T-helper 2 cell treated with Interferon-gamma antibody and Interleukin-4, amounts not matched to agents 5 μg/mL and 100 μg/mL, for 36 hours (primary cell): ENCODE measurements around the gene ME3.
A peak's percentile ranks its signal among the peaks of the same experiment; 100 is the strongest.
"Not testable (repeated sequence)": the region's sequence is repeated elsewhere in the genome, so short reads cannot be mapped to it uniquely, and the experiment has no call there.

Experiments used
- DNase-seq: peaks from one replicate; pipeline ENCODE4 v3.0.0; 2021; ENCODE audit warnings: low spot score
- H3K27ac Mint-ChIP-seq: one replicate; pipeline ENCODE4 v1.8.0; 2021; ENCODE audit warnings: mild to moderate bottlenecking, mixed read lengths
- H3K27me3 Mint-ChIP-seq: one replicate; pipeline ENCODE4 v1.8.0; 2021; ENCODE audit warnings: low read depth, mixed read lengths
- H3K36me3 Mint-ChIP-seq: one replicate; pipeline ENCODE4 v1.8.0; 2021; ENCODE audit warnings: low read depth, mixed read lengths
- H3K4me1 Mint-ChIP-seq: one replicate; pipeline ENCODE4 v1.8.0; 2021; ENCODE audit warnings: low read depth, mixed read lengths
- H3K4me3 Mint-ChIP-seq: one replicate; pipeline ENCODE4 v1.8.0; 2022; ENCODE audit warnings: mild to moderate bottlenecking, moderate library complexity, mixed read lengths
- H3K9me3 Mint-ChIP-seq: one replicate; pipeline ENCODE4 v1.8.0; 2021; ENCODE audit warnings: mixed read lengths

ME3 gene

DNA sequence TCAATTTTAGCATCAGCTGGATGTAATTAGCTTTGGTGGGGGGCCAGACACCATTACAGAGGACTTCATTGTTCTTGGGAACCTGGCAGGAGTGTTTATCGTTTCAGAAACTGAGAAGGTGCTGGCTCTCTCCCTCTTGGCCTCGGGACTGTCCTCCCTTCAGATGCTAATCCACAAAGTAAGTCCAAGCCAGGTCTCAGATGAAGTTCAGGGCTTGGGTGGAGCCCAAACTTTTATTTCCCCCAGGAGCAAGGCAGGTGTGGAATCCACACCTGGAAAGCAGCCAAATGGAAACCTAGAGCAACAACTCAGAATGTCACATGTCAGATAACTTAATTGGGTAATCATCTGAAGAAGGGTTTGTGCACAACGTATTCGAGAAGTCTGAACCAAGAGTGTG is 119.2 kb downstream of the ME3 start:
- Mint-ChIP-seq H3K36me3 (no peaks in the 10 kb centered on the region), H3K4me1 (no peaks in the 10 kb centered on the region), H3K9me3 (no peaks in the 10 kb centered on the region), H3K27ac (no peak overlapping the region), H3K27me3 (no peaks in the 10 kb centered on the region), H3K4me3 (no peak overlapping the region)
- DNase-seq: no peak

DNA sequence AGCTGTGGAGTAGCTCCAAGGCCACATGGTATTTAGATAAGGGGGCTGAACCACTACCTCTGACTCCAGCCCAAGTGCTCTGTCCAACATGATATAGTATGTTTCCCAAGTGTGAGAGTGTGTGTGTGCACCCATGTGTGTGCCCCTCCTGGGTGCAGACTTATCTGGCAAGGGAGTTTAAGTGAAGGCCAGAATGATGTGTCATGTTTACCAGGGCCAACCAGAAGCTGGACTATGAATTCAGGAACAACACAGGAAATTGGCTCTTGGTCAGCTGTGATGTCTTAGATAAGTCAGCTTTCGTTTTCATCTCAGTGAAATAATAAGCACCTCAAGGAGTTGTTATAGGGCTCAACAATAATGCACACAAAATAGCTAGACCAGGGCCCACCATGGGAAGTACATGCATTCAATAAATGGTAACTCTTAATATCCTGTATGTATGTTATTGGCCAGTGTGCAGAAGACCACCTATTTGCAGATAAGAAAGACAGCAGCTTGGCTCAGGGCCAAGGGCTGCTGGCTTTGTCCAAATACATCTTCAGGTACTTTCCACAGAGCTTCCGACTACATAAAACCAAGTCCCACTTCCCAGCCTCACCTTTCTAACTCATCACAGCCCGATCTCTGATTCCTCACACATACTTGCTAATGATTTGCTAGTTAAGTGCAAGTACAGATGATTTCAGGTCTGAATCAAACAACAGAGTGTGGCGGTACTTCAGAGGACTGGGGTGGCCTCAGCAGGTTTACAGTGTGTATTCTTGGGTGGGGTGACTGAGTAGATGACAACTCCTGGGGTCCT is 120.9 kb downstream of the ME3 start:
- no peak for DNase-seq
- no peaks in the 10 kb centered on the region for H3K4me1 Mint-ChIP-seq
- no peaks in the 10 kb centered on the region for H3K27me3 Mint-ChIP-seq
- H3K9me3 Mint-ChIP-seq: no peaks in the 10 kb centered on the region
- H3K36me3 Mint-ChIP-seq: no peaks in the 10 kb centered on the region
- H3K27ac Mint-ChIP-seq: no peak overlapping the region
- no peak overlapping the region for H3K4me3 Mint-ChIP-seq

DNA sequence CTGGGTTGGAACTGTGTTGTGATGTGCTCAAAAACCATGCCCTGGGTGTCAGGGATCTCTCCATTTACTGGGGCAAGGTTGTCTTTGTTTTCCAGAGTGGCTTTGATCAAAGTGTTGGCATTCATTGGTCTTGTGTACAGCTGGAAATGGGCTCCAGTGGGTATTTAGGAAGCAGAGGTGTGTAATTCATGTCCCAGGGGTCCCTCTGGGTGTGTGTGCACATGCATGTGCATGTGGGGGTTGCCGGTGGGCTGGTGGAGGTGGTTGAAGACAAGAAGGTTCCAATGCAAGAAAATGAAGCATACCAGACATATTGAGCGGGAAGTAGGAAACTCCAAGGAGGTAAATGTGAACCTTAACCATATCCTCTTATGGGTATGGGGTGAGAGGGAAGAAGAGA is 121.7 kb downstream of the ME3 start:
- H3K36me3 Mint-ChIP-seq: no peaks in the 10 kb centered on the region
- H3K27me3 Mint-ChIP-seq: no peaks in the 10 kb centered on the region

DNA sequence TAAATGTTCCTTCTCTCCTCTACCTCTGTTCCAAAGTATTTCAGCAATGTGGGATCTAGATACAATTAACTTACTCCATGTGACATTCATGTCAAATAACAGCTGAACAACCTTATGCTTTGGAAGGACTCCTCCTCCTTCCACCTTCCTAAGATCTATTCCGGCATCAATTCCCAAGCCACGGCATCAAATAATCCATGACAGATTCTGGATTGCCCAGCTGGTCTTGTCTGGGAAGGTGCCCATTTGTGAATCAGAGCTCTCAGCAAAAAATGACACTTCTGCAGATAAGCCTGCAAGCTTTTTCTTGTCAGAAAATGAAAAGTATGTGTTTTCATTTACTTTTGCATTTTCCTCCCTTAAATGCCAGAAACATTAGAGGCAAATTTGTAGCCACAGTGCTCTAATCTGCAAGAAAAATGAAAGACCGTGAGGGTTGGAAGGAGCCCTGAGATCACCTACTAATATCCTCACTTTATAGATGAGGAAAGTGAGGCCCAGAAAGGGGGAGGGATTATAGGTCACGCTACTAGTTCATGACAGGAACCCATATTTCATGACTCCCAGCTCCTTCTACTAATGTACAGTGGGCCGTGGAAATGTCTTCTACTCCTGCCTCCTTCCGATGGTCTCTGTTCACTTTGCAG is 124.0 kb downstream of the ME3 start:
- Mint-ChIP-seq H3K36me3 (no peaks in the 10 kb centered on the region), H3K27me3 (peaks cover 5% of the 10 kb centered on the region), H3K27ac (no peak overlapping the region), H3K4me1 (no peaks in the 10 kb centered on the region), H3K9me3 (no peaks in the 10 kb centered on the region), H3K4me3 (no peak overlapping the region)
- DNase-seq: no peak

More for the DNA sequence above, 121.7 kb downstream of the ME3 start:
- no peak overlapping the region for H3K4me3 Mint-ChIP-seq
- no peaks in the 10 kb centered on the region for H3K4me1 Mint-ChIP-seq
- H3K27ac Mint-ChIP-seq: no peak overlapping the region
- no peaks in the 10 kb centered on the region for H3K9me3 Mint-ChIP-seq
- no peak for DNase-seq

DNA sequence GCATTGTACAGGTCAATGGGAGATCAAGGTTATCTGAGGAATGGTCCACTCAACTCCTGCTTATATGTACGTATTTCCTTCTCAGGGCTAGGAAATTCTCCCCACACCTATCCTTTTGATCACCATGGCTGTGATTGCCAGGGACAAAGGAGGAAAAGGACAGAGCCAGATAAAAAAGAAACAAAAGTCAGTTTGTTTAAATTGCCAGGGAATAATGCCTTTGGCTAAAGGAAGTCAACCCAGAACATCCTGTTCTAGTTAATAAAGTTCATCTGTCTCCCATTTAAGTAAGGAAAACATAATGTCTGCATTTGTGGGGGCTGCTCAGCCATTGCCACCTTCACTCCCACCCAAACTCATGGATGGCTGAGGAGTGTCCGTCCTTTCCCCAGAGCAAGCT is 124.7 kb downstream of the ME3 start:
- no peaks in the 10 kb centered on the region for H3K9me3 Mint-ChIP-seq
- H3K27me3 Mint-ChIP-seq: peaks cover 5% of the 10 kb centered on the region
- H3K4me3 Mint-ChIP-seq: no peak overlapping the region
- H3K27ac Mint-ChIP-seq: no peak overlapping the region
- DNase-seq: no peak
- H3K4me1 Mint-ChIP-seq: no peaks in the 10 kb centered on the region
- H3K36me3 Mint-ChIP-seq: no peaks in the 10 kb centered on the region

DNA sequence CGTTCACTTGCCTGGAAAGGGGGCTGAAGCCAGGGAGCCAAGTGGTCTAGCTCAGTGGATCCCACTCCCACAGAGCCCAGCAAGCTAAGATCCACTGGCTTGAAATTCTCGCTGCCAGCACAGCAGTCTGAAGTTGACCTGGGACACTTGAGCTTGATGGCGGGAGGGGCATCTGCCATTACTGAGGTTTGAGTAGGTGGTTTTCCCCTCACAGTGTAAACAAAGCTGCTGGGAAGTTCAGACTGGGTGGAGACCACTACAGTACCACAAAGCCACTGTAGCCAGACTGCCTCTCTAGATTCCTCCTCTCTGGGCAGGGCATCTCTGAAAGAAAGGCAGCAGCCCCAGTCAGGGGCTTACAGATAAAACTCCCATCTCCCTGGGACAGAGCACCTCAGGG is 131.1 kb downstream of the ME3 start:
- not testable (repeated sequence) for H3K27ac Mint-ChIP-seq, H3K4me1 Mint-ChIP-seq, H3K36me3 Mint-ChIP-seq

DNA sequence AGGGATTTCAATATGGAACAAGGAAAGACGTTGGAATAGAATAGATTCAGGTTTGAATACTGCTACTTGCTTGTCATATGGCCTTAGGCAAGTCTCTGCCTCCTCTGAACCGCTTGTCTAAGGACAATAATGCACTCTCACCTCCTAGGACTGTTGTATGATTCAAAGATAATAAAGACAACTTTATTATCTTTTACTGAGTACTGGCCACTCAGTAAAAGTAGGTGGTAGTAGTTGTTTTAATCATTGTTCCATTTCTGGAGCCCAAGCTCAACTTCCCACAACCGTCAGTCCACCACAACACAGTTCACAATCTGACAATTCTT is 134.2 kb downstream of the ME3 start:
- no peaks in the 10 kb centered on the region for H3K36me3 Mint-ChIP-seq
- no peak overlapping the region for H3K27ac Mint-ChIP-seq
- peaks cover 3% of the 10 kb centered on the region for H3K27me3 Mint-ChIP-seq

More for the DNA sequence above, 131.1 kb downstream of the ME3 start:
- H3K27me3 Mint-ChIP-seq, DNase-seq, H3K4me3 Mint-ChIP-seq, H3K9me3 Mint-ChIP-seq: not testable (repeated sequence)

DNA sequence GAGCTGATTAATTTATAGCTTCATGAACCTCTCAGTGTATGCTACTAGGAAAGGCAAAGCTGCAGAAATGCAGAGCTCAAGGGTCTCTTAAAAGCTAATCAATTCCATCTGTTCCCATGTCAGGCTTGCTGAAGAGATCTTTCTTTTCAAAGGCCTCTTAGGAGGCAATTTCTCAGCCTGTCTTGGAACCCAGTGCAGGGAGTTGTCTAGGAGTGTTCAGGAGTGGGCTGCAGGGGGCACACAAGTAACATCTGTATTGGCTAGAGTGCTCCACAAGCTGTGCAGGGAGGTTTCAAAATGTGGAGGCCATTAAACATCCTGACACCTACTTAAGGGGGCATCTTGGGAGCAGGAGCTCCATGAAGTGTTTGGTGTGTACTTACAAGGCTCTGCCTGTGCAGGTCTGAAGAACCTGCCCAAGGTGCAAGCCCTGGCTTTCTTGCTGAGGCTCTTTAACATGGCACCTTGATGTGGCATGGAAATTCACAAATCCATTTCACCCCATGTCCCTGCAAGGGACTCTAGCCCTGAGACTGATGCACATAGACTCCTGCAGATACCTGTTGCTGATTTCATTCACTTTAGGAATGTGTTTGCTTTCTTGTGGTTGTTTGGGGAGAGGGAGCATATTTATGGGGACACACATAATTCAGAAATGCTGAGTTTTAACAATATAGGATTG is 134.7 kb downstream of the ME3 start:
- H3K36me3 Mint-ChIP-seq: no peaks in the 10 kb centered on the region
- peaks cover 3% of the 10 kb centered on the region for H3K27me3 Mint-ChIP-seq
- H3K4me1 Mint-ChIP-seq: no peaks in the 10 kb centered on the region
- H3K4me3 Mint-ChIP-seq: no peak overlapping the region
- H3K27ac Mint-ChIP-seq: no peak overlapping the region
- H3K9me3 Mint-ChIP-seq: no peaks in the 10 kb centered on the region
- no peak for DNase-seq

More for the DNA sequence above, 134.2 kb downstream of the ME3 start:
- no peaks in the 10 kb centered on the region for H3K4me1 Mint-ChIP-seq
- H3K9me3 Mint-ChIP-seq: no peaks in the 10 kb centered on the region
- H3K4me3 Mint-ChIP-seq: no peak overlapping the region
- no peak for DNase-seq

DNA sequence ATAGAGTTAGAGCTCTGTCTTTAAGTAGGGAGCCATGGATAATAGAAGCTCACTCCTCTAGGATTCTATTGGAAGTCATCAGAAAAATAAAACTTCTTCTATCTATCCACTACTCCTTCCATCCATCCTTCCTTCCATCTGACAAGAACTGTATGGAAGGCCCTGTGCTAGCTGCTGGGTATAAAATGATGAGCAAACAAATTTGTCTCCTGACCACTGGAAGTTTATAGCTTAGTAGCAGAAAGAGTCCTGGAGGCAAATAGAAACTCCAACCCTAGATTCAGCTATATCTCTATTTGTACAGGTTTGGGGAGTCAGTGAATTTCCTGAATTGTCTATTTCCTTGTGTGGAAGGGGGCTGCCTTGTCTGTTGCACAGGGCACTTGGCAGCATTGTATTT is 136.6 kb downstream of the ME3 start:
- no peaks in the 10 kb centered on the region for H3K36me3 Mint-ChIP-seq

DNA sequence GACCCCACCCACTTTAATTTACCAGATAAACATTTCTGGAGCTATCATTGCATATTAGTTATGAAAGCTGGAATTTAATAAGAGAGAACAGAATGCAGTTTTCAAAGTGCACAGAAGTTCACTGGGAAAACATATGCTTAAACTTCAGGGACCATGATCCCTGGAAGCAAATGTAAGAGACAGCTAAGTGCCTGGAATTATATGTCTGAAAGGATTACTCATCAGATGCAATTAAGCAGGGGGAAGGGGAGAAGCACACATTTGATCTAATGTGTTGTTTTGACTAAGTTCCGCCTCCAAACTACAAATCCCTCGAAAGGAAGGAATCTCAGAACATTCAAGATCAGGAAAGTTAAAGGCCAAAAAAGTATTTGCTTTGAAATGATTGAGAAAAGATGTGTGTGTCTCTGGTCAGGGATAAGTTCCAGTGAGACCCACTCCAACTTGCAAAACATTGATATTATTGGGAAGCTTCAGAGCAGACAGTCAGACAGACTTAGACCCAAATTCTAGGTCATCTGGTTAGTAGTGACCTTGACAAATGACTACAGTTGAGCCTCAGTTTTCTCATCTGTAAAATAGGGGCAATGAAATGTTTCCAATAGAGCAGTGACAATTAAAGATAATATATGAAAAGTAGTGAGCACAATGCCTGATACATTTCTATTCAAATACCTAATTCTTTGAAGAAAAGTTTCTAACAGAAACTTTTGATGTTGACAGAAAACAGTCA is 147.6 kb downstream of the ME3 start:
- Mint-ChIP-seq H3K4me1 (peaks cover 6% of the 10 kb centered on the region), H3K4me3 (no peak overlapping the region), H3K36me3 (no peaks in the 10 kb centered on the region), H3K9me3 (peaks cover 11% of the 10 kb centered on the region), H3K27me3 (no peaks in the 10 kb centered on the region), H3K27ac (no peak overlapping the region)
- no peak for DNase-seq

More for the DNA sequence above, 136.6 kb downstream of the ME3 start:
- Mint-ChIP-seq H3K4me3 (no peak overlapping the region), H3K27ac (no peak overlapping the region), H3K9me3 (no peaks in the 10 kb centered on the region), H3K4me1 (no peaks in the 10 kb centered on the region), H3K27me3 (no peaks in the 10 kb centered on the region)
- DNase-seq: no peak

DNA sequence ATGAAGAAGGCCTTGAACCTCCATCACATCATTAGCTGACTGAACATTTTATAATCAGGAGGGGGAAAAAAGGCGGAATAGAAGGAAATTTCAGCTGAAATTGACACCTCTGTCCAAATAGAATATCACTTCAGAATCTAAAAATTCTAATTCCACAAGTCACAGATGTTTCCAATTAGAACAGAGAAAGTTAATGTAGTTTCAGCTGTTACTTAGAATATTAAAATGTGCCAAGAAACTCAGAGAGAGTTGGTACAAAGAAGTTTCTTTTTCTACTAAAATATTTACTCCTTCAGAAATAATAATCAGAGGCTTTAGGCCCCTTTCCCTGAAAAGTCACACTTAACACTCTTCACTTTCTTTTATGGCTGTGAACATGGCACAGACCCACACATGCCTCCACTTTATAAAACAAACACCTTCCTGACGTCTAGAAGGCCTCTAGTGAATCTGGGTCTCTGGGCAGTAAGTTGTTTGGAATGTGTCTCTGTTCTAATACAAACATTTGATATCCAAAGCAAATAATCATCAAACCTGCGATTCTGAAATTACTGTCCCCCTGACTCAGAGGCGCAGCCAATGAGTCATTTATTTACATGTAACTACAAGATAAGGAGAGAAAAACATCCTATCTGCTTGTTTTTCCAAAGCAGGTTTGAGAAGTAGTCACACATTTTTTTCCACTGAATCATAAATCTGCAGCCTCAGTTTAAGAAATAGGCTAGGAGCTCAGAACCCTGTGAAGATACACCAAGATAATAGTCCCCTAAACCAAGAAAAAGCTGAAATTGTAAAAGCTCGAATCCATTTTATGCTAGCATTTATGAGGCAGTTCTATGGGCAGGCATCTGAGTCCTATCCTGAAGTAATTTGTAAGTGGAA is 148.4 kb downstream of the ME3 start:
- Mint-ChIP-seq H3K4me3 (no peak overlapping the region), H3K4me1 (peaks cover 8% of the 10 kb centered on the region), H3K27ac (no peak overlapping the region), H3K9me3 (peaks cover 11% of the 10 kb centered on the region), H3K36me3 (no peaks in the 10 kb centered on the region), H3K27me3 (no peaks in the 10 kb centered on the region)
- peak; percentile 38 for DNase-seq

DNA sequence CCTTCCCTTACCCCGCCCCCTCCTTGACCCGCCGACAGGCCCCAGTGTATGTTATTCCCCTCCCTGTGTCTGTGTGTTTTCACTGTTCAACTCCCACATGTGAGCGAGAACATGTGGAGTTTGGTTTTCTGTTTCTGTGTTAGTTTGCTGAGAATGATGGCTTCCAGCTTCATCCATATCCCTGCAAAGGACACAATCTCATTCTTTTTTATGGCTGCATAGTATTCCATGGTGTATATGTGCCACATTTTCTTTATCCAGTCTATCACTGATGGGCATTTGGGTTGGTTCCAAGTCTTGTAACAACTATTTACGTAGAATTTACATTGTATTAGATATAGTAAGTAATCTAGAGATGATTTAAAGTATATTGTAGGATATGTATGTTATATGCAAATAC is 149.9 kb downstream of the ME3 start:
- not testable (repeated sequence) for H3K36me3 Mint-ChIP-seq, H3K4me1 Mint-ChIP-seq, H3K9me3 Mint-ChIP-seq, H3K4me3 Mint-ChIP-seq, DNase-seq, H3K27ac Mint-ChIP-seq, H3K27me3 Mint-ChIP-seq
